HG03159 (cell line): Measurements from ENCODE around the gene ARHGEF2.

ENCODE experiments used
- ATAC-seq: cut with Tn5 transposase; IDR thresholded peaks from one replicate; pipeline ENCODE4 v1.9.1; 2021; ENCODE audit warnings: mild to moderate bottlenecking, moderate library complexity; ENCODE audit not compliant: unreplicated experiment

ARHGEF2 gene

DNA sequence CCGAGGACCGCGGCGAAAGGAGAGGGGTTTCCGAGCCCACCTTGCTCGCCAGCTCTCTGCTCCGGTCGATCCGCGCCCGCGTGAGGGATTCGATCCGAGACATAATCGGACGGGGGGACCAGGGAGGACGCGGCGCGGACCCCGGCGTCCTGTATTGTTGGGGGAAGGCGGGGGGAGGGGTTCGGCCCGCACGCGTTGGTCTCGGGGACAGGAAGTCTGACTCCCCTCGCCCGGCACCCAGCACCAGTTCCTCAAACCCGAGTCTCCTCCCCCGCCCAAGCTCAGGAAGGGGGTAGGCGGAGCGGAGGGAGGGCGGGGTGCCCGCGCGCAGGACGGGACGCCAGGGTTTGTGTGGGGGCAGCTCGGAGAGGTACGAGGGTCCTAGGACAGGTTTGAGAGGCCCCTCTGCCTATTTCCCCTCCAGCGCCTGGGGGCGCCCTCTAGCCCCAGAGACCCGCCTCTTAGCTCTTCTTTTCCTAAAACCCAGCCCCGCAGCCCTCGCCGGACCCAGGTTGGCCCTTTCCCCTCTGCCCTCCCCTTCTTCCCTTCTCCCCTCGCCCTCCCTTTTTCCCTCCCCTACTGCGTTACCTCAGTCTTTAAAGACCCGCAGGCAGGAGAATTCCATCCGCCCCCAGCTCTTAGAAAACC lies at the start of gene ARHGEF2:
ARHGEF2 (minus strand) TSS at position 223 of the 648 bp plus-strand sequence; CDS start at position 103, 120 bp downstream.
- peak; percentile 51 for ATAC-seq

DNA sequence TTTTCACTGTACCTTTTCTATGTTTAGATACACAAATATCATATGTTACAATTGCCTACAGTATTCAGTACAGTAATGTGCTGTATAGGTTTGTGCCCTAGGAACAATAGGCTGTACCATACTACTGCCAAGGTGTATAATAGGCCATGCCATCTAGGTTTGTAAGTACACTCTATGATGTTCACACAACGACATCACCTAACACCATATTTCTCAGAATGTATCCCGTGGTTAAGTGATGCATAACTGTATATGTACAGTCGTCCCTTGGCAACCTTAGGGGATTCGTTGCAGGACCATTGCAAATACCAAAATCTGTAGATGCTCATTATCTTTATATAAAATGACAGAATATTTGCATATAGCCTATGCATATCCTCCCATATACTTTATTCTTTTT lies 48.2 kb upstream of the ARHGEF2 start:
- ATAC-seq, result no peak

DNA sequence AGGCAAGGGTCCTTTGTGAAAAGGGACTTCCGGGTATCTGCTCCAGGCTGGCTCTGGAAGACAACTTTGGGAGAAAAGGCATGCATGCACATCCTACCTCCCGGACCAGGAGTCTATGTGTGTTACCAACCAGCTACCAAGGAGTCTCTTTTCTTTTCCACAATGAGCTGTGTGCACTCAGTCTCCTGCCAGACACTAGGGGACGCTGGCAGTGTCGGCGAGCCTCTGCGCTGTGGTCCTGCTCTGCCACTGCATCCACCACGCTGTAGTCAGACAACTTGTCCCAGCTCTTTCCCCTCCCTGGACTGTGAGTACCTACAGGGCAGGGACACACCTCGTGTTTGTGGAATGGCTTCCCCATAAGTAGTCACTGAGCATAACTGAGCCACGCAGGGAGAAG lies 47.5 kb upstream of the ARHGEF2 start:
- ATAC-seq, result no peak

DNA sequence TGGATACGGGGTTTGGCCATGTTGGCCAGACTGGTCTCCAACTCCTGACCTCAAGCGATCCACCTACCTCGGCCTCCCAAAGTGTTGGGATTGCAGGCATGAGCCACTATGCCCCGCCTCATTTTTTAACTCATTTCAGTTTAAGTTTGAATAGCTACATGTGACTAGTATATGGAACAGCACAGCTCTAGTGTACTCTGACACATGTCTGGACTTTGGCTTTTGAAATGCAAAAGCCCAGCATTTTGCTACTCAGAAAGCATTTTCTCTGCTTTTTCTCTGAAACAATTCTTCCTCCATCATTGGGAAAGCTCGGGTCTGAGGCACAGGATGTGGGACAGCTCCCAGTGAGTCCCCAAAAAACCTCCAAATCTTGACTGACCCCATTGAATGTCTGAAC lies 46.5 kb upstream of the ARHGEF2 start:
- ATAC-seq, result no peak

DNA sequence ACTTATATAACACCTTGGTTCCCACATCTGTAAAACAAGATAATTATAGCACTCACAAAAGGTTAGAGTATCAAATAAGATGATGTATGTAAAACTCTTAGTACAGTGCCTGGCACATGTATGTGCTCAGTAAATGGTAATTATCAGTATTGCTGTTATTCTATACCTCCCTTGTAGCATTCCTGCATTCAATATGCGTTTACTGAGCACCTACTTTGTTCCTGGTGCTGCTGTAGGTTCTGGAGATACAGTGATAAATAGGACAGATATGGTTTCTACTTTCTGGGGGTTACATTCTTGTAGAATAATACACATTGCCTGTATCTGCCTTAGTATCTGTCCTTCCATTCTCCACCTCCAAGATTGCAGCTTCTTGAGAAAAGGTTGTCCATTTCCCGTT lies 43.6 kb upstream of the ARHGEF2 start:
- ATAC-seq, result no peak

DNA sequence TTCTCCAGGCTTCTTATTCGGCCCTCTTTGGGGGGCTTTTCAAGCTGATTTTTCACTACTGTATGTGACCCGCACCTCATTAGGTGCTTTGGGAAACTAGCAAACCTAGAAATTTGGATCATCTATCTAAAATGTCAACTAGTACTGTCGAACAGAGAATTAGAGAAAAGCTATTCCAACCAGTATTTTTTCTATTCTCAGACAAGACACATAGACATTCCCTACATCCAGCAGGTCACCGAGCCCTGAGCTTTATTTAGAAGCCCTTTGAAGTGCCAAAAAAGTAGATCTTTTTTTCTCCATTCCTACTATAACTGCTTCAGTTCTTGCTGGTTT lies 42.7 kb upstream of the ARHGEF2 start:
- no peak for ATAC-seq

DNA sequence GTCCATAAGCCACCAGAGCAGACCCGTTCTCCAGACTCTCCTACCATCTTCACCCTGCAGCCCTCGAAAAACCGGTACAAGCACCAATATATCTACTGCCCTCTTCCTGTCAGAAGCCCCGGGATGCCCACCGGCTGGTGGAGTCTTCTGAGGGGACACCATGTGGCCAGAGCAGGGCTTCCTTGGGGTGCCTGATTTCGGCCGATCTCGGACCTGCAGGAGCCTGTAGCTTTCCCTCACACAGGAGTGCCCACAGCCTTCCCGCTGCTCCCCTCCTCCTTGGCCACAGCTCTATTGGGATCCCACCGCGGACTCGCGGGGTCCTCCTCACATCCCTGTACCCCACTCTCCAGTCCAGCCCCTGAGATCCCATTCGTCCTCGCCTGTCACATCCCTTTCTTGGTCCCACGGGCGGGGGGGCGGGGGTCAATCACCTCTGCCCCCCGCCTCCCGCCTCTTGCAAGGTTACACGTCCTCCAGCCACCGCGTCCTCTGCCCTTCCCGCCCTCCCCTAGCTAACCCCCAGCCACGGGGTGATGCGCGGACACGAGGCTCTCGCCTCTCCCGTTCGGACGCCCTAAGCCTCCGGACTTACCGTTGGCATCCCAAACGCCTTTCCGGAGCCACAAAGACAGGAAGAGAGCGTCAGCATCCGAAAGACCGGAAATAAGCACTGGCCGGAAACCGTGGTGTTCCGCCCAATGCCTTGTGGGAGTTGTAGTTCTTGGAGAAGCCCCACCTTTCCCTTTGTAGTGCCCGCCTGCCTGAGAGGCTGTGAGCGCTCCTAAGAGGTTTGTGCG lies 42.1 kb upstream of the ARHGEF2 start, which contains the start of gene SSR2:
SSR2 (minus strand) TSS at position 659 of the 800 bp plus-strand sequence. CDS start 784 bp downstream, outside the sequence.
- ATAC-seq, result peak; percentile 95

DNA sequence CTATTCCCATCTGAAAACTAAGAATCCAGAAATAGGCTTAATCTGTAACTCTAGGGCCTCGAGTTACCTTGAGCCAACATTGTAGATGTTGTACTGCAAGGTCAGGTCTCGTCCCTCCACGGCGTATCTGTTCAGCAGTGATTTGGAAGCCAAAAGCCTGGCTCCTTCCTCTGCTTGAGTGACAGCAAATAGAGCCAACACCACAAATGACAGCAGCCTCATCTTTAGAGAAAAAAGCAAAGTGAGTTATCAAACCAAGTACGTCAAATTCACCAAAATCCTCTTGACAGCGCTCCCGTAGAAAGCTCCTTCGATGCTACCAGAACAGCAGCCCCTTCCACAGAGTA lies 41.6 kb upstream of the ARHGEF2 start:
- no peak for ATAC-seq

DNA sequence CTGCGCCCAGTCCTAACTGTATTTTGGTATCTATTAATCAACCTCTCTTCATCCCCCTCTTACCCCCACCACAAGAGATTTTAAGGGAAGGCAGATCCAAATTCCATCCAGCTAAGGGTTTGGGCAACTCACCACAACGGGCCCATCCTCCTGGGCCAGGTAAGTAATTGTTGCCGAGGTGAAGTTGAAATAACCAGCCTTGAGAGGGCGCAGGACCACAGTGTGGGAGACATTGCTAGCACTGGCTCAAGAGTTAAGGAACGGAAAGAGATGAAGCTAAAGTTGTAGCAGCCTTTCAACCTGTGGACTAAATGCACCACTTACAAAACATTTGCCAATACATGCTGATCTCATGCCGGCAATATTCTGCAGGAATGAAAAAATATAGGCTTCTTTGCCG lies 36.5 kb upstream of the ARHGEF2 start:
- no peak for ATAC-seq

DNA sequence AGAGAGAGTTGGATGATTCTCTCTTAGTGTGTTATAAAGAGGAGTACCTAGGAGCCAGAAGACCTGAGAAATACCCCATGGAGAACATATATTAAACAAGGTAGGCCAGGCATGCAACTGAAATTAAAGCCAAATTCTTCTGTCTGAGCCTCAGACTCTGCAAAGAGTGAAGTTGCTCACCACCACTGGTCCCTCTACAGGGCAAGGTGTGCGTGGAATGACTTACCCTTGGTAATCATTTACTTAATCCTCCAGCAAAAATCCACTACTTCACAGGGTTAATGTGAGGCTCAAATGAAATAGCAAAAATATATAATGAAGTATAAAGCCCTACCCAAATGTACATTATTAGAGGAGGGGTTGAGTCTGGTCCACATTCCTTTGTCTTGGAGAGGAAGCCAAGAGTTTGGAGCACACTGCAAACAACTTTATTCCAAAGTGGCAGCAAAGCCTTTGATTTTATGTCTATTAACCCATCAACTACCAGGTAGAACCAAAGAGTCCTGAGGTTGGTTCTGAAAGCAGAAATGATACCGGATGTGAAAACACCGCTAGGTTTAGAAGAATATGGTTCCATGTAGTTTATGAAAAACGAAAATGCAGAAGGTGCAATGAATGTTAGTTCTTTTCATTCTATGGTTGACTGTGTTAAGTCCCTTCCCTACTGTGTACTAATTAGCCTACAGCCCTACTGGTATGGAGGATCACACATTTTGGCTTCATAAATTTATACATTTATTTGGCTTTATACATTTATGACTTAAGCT lies 33.9 kb upstream of the ARHGEF2 start:
- peak; percentile 78 for ATAC-seq

DNA sequence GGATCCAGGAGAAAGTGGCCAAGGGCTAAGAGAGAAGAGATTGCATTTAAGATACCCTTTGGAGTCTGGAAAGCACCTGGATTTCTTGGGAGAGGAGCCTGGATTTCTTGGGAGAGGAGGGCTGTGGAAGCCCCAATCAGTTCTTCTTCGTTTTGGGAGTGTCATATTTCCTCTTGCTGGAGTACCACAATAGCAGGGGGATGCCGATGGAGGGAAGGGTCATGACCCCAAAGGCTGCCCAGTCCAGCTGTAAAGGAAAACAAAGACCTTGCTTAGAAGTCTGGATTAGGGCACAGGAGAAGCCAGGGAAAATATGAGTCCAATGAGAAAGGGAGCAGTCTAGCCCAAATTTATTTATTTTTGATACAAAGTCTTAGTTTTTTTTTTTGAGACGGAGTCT lies 31.1 kb upstream of the ARHGEF2 start:
- no peak for ATAC-seq

DNA sequence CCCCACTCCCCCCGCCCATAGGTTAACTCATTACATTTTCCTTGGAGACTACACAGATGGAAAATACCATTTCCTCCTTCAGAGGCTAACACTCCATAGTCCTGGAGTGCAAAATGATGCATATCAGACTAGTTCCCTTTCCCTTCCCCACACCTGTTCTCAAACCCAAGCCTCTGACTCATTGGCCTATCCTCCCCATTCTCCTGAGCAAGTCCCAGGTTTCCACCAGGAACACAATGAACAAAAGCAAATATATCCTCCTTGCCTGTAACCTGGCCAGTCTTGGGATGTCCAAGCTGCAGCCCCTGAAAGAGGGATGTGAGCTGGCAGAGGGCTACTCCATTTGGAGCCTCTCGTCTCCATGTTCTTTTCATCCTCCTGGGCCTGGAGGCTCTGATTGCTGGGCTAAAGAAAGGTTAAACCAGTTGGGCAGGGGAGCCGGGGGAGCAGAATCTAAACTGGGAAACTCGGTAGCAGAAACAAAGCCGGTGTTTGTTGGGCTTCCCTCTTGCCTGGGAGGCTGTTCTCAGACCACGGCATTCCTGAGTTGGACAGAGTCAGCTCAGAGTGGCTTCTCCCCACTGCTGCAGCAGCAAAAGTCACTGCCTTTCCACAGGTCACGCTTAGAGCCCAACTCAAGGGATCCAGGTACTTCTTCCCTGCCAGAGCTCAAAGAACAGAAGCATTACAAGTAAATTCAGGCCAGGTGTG lies 28.5 kb upstream of the ARHGEF2 start:
- ATAC-seq, result no peak

DNA sequence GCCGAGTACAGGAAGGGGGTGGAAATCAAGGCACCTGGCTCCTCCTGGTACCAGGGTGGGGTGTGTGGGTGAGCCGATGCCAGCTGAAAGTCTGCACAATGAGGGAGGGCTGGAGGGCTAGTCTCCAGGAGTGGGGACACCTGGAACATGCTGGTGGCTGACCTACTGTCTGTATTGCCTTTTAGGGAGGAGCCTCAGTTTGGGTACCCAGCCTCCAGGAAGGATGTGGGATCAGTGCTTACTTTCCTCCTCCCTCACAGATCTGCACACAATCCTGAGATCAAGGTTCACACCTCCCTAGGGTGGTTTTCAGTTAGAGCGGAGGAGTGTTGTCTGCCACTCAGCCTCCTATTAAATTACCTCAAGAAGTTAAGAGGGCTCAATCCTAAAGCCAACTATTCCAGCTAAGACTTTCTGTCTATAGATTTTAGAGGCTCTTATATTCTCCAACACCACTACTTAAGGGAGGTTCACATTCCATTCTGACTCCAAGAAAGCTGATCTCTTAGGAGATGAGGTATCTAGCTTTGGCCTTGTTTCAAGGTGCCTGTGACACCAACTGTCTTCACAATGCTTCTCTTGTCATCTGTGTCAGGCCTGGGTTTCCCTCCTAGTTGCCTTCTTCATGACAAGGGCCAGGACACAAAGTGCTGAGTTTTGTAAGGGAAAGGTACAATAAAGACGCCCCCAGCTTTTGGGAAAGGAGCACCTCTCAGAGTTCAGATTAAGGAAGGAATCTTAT lies 26.7 kb upstream of the ARHGEF2 start:
- ATAC-seq, result no peak

DNA sequence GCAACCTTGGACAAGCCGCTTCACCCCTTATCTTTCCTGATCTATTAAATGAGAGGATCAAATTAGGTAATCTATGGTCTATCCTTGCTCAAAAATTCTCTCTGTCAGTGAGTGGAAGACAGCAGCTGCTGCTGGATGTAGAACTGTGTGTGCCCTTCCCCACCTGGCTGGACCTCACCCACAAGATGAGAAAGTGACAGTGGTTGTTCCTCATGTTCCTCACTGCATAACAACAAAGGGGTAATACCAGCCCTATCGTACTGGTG lies 25.5 kb upstream of the ARHGEF2 start:
- no peak for ATAC-seq

DNA sequence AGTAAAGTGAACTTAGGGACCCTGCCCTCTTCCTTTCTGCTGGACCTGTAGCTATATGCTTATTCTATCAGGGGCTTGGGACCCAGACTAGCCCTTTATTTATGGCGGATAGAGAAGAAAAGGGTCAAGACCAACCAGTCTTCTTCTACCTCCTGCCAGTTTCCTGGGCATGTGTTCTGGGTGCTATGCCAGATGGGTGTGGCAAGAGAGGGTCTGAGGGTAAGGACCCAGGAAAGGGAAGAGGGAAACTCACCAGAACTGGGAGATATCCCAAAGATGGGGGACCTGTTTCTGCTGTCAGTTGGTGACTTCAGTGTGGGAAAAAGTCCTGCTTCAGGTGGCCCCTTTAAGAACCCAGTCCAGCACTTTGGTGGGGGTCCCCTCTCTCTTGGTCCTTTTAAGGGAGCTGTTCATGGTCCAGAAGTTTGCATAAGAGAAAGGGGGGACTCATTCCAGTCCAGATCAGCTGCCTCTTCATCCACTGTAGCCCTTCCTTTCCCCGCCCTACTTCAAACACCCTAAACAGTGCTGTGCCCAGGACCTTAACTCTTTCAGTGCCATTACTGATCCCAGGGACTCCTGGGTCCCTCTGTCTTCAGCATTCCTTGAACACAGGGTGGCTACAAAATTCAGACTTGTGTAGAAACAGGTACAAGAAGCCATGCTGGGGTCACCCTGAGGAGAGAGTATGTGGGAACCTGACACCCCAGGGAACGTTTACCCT lies 24.0 kb upstream of the ARHGEF2 start:
- ATAC-seq, result no peak

DNA sequence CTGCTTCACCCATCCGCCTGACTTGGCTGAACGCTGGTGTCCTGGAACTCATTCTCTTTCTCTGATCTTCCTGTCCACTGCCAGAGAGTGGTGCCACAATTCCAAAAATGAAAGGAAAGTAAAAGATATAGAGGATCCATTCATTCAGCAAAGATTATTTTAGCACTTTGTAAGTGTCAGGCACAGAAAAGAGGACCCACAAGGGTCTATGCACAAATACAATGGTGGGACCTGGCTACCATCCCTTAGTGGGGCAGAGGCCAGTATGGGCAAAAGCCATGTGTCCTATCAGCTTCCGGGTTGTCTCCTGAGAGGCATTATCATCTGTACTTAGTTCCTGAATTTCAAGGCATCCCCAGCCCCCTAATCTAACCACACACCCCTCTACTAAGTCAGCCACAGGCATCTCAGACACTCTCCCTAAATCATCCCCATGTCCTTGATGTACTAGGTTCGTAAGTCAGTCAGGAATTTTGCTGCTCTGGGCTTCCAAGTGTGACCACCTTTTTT lies 23.4 kb upstream of the ARHGEF2 start:
- ATAC-seq, result no peak

DNA sequence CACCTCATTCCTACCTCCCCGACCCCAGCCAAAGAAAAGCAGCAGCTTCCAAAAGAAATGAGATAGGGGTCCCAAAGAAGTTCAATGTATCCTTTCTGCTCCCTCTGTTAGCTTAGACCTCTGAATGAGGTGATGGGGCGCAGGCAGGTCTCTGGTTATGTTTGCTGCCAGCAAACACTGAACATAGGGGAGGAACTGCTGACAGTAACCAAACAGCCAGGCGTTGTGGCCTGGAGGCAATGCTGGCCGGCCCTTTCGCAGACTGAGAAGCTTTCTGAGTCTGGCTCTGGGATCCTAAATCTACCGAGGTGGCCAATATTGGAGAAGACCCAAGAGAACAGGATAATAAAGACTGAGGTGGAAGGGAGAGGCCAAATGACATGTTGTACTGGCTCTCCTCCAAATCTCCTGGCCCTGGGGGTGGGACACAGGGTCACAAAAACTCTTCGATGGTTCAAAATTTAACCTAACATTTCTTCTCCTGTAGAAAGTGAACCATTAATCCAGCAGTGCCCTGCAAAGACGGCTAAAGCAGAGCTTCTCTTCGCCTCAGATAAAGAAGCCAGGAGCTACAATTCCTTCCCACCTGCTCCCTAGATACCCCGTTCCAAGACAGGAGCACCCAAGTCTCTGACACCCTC lies 22.8 kb upstream of the ARHGEF2 start:
- ATAC-seq, result no peak

DNA sequence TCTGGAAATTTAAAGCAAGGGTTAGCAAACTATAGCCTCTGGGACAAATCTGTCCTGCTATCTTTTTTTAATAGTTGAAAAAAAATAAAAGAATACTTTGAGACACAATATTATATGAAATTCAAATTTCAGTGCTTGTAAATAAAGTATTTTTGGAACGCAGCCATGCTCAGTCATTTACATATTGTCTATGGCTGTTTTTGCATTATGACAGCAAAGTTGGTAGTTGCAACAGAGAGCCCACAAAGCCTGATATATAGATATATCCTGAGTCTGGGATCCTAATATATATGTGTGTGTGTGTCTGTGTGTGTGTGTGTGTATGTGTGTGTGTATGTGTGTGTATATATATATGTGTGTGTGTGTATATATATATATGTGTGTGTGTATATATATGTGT lies 21.6 kb upstream of the ARHGEF2 start:
- ATAC-seq, result no peak

DNA sequence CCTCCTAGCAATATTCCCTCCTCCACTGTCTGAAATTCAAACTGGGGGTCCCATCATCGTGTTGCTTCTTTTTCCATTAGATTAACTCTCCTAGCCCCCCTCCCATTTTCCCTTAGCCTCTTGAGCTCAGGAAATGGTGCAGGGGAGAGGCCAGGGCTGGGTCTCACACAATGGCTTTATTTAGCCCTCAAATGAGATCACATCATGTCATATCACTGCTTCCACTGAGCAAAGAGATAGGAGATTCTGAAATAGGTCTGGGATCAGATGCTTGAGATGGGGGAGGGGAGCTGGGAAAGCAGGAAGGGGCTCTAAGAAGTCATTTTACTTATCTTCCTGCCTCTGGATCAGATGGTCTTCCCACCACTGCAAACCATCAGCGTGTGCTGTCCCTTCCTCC lies 17.8 kb upstream of the ARHGEF2 start:
- no peak for ATAC-seq

DNA sequence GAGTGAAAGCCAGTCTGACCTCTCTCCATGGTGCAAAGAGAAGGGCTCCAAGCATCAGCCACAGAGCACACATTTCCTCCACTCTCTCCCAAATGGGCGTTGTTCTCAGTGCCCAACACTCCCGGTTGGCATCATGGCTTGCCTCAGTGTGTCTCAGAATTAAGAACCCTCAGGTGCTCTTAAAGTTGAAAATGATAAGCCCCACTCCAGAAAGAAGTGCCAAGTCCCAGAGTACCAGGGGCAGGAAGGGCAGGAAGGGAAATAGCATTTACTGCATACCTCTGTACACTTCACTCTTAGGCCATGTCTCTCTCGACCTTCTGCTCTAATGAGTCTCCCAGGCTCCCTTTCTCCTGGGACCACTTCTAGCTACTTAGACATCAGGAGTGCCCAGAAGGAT lies 15.2 kb upstream of the ARHGEF2 start:
- ATAC-seq, result no peak
